Measurements from ENCODE around the gene TBCK.

DNA sequence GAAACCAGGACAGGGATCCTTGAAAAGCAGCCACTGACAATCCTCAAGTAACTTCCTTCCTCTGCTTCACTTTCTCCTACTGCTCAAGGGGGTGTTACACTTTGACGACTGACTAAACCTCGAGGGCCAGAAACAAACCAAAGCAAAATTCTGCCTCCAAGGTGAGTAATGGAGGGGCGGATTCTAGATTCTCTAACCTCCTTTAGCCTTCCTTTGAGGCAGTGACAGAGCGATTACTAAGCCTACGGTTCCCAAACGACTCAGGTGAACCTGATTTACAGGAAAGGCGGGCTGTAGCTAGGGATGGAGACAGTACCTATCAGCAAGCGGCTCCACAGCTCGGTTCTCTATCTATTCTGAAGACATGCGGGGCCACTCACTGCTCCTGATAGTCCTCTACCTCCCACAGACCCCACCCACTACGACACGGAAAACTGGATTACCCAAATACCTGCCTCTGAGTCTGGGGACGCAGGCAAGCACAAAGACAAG lies 487 bp downstream of the TBCK start:
- no peak for TF ChIP-seq POLR2A (IDR thresholded peaks at IDR 0.05)
- TF ChIP-seq, protein P1, sequence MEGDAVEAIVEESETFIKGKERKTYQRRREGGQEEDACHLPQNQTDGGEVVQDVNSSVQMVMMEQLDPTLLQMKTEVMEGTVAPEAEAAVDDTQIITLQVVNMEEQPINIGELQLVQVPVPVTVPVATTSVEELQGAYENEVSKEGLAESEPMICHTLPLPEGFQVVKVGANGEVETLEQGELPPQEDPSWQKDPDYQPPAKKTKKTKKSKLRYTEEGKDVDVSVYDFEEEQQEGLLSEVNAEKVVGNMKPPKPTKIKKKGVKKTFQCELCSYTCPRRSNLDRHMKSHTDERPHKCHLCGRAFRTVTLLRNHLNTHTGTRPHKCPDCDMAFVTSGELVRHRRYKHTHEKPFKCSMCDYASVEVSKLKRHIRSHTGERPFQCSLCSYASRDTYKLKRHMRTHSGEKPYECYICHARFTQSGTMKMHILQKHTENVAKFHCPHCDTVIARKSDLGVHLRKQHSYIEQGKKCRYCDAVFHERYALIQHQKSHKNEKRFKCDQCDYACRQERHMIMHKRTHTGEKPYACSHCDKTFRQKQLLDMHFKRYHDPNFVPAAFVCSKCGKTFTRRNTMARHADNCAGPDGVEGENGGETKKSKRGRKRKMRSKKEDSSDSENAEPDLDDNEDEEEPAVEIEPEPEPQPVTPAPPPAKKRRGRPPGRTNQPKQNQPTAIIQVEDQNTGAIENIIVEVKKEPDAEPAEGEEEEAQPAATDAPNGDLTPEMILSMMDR (IDR thresholded peaks at IDR 0.05), result no peak
